ENCODE measurements around the gene XYLT1.

DNA sequence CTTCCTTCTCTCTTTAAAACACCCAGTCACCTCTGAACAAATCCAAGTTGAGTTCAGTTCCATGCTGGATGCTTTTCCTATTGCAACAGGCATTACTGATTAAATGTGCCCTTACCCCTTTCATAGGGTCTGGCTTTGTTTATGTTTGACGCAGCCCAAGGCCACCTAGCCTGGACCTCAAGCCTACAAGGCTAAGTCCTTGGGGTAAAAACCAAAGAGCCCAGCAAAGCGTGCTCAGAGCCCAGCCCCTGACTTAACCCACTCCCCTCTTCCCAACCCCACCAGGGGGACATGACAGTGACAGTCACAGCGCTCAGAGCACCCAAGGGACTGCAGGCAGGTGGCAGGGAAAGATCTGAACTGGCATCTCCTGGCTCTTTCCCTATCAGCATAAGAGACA lies 200.6 kb downstream of the XYLT1 start:
- TF ChIP-seq ZNF121 (CRISPR knock-in tag; IDR thresholded peaks at IDR 0.05): no peak
- no peak for TF ChIP-seq CREB1 (CRISPR knock-in tag; IDR thresholded peaks at IDR 0.05)
- TF ChIP-seq KAT7 (CRISPR knock-in tag; IDR thresholded peaks at IDR 0.05; ENCODE audit: borderline replicate concordance): no peak
- TF ChIP-seq CTCF (IDR thresholded peaks at IDR 0.05): no peak
- no peak for TF ChIP-seq ZNF138 (CRISPR knock-in tag; conservative IDR thresholded peaks at IDR 0.05)
- TF ChIP-seq MLX (CRISPR knock-in tag; IDR thresholded peaks at IDR 0.05): no peak
- no peak for TF ChIP-seq USF2 (CRISPR knock-in tag; IDR thresholded peaks at IDR 0.05)
